M059J (cell line): ENCODE results near the gene CCDC88C. TPM values are rescaled to one million over a fixed set of nuclear protein-coding genes. Genes with fewer than 3 reads are reported as not detected.

ENCODE experiments used
- DNase-seq: peaks from one replicate; pipeline ENCODE4 v3.0.0-alpha.2; 2012; ENCODE audit warnings: low read depth
- total RNA-seq: library from RNA; depleted of rRNA; stranded (reverse); fragments of >200 nt; shearing (Covaris generic); gene quantifications from 2 replicates; pipeline ENCODE4 v1.2.3, GENCODE V29; 2014

The CCDC88C gene
- total RNA-seq, 1 experiment from 2014 or later = 1.6 TPM

DNA sequence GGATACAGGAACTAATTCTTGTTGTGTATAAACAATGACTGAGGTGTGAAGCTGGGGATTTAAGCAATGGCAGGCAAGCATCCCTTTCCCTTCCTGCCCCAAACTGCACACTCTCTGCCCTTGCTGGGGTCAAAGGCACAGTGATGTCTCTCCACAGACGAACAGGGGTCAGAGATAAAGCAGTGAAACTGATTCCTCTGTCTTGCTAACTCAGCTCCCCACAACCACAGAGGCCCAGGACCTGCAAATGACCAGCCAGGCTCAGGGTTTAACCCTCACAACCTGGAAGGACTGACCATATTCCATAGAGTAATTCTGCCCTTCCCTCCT is 67.2 kb downstream of the CCDC88C start:
- DNase-seq = no peak

GRCh38 chr14:91349481-91350074 is 68.0 kb downstream of the CCDC88C start:
- no peak for DNase-seq

- no peak for DNase-seq
These were observed 68.7 kb downstream of the CCDC88C start for GRCh38 chr14:91348845-91349465.

DNA sequence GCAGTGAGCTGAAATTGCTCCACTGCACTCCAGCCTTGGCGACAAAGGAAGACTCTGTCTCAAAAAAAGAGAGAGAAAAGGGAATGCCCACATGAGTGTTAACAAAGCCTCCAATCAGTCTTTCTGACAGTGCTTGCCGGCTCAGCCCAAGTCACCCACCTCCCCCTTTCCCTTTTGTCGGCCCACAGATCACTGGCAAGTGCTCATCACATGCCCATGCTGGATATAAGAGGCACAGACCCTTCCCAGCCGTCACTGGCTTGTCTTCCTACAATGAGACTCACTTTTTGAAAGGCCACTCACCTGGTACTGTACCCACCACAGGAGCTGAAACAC is 70.8 kb downstream of the CCDC88C start:
- no peak for DNase-seq

DNA sequence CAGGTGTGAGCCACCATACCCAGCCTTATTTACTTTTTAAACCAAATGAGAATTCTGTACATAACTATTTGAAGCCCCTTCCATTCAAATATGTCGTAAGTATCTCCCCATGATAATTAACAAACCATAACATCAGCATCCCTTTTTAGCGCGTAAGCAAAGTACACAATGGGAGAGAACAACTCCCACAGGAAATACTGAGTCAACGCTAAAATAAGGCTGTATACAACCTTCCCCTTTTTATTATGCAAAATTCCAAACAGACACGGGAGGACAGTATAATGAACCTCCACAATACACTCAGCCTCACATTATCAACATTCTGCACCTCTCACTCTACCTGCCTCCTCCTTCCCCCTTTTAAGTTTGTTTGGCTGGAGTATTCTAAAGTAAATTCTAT is 73.5 kb downstream of the CCDC88C start:
- no peak for DNase-seq

DNA sequence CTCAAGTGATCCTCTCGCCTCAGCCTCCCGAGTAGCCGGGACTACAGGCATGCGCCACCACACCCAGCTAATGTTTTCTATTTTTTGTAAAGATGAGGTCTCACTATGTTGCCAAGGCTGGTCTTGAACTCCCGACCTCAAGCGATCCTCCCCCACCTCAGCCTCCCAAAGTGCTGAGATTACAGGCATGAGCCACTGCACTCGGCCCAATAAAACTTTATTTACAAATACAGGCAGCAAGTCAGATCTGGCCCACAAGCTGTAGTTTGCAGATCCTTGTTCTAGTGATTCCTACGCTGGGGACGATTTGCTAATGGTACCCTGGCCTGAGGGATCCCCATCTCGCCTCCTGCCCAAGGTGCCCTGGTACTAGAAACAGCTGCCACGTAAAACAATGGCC is 74.6 kb downstream of the CCDC88C start:
- no peak for DNase-seq

GRCh38 chr14:91342206-91342760 is 75.3 kb downstream of the CCDC88C start:
- no peak for DNase-seq

- DNase-seq = no peak
These were observed 75.9 kb downstream of the CCDC88C start for GRCh38 chr14:91341751-91342154.

DNA sequence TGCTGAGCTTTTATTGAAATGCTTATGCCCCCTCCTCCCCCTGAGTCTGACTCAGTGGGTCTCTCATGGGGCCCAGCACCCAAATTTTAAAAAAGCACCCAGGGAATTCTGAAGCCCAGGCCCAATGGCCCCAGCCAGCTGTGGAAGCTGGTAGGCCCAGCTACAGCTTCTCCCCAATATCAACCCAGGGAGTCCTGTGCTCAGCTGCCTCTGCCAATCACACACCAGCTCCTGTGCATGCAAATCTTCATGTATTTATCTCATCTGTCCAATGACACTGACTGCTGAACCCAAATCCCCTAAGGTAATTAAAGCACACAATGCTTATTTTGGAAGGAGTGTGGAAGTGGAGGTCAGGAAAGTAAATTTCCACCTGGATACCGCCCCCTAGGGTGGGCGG is 76.3 kb downstream of the CCDC88C start:
- DNase-seq = no peak

DNA sequence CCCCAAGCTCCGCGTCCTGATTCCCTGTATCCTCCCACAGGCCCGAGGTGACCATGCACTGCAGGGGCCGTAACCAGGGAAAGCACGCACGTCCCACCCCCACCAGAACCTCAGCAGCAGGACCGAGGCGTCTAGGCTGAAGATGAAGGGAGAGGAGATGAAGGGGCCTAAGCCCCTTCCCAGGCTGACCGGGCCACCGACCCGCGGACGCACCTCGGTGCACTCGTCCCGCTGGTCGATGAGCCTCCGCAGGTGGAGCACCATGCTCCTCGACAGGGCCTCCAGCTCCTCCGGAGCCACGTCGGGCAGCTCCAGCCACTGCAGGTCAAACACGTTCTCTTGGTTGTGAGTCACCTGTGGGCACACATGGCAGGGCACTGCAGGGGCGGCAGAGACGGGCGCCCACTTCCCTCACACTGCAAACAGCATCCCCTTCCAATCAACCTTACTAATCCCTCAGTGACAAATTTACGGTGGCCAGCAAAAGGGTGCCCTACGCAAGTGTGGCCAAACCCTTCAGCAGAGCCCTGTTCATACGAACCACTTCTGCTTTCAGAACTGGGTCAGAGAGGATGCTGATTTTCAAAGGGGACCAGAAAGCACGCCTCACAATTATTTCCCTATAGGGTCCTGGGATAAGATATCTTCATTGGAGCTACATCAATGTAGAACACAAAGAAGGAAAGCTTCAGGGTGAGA is 77.8 kb downstream of the CCDC88C start:
- DNase-seq = no peak

DNA sequence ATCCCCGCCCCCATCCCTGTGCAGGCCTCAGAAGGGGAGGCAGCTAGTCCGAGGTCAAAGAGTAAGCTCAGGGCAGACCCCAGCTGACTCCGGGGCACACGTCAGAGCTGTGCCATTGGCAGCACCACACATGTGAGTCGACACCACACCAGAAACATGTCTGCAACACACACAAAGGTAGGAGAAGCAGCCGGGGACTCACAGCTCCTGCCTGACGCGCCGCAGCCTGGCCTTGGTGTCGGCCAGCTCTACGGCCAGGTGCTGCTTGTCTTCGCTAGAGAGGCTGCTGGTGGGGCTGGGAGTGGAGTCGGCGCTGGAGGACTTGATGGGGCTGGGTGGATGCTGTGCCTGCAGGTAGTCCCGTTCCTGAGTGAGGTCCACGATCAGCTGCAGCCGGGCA is 78.5 kb downstream of the CCDC88C start:
- no peak for DNase-seq

DNA sequence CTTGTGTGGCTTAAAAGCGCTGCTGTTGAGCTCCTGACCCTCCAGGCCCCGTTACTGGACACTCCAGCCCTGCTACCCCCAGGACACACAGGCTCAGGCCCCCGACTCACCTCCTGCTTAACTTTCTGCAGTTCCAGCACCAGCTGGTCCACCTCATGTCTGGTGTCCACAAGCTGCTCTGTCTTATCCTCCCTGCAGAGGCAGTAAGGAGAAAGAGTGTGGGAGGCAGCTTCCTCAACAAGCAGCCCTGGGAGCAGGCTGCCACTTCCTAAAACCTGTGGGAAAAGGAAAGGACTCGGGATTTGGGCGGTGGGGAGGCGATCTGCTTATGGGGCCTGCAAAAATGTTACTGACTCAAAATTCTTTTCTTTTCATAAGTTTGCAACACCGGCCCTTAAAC is 79.2 kb downstream of the CCDC88C start:
- no peak for DNase-seq

DNA sequence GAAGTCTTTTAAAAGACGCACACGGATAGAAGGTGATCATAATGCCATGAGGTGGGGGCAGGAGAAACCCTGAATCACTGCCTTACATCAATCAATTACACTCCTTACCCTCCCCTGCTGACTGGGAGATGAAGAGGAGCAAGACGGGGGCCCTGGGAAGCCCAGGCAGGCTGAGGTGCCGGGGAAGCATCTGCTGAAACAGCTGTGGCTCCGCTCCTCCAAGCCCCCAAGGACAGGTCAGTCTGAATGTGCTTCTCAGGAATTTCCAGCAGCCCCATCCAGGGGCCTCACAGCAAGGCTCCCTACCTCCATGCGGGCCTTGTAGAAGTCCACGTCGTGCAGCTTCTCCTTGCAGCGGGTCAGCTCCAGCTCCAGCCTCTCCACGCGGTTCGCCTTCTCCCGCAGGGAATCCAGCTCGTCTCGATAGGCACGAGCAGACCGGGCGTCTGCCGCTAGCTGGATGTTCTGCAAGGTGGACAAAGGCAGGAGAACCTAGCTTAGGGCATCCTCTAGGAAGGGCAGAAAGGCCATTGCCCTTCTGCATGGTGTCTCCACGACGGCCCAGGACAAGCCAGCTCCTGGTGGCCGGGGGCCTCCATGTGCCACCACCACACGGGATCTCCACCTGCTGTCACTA is 79.8 kb downstream of the CCDC88C start:
- no peak for DNase-seq

DNA sequence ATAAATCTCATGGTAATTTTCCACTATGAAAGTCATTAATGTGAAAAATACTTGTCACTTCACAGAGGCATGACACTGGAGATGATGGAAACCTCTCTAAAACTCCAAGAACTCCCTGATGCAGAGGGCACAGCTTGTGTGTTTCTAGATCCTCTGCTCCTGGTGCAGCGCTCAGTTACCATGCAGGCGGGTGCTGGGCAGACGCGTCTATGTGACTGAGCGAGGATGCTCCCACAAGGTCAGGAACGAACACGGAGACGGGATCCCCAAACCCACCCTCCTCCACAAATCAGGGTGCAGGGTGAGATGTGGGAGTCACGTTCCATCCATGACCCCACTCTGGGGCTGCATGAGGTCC is 81.5 kb downstream of the CCDC88C start:
- no peak for DNase-seq

GRCh38 chr14:91335191-91336092 is 82.2 kb downstream of the CCDC88C start:
- no peak for DNase-seq

DNA sequence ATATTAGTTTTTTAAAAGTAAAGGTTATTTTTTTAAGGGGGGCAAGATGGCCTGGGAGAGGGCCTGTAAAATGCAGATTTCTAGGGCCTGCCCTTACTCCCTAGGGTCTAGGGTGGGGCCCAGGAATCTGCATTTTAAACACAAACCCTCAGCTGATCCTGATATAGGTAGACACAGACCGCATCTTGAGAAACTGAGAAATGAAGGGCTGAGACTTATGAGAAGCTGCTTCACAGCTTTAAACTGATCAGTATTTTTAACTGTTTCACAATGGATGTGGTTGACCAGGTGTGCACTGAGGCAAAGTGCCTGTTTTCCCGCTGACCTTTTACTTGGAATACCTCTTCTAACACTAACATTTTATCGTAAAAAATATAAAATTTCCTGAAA is 84.0 kb downstream of the CCDC88C start:
- no peak for DNase-seq

- DNase-seq = no peak
These were observed 84.5 kb downstream of the CCDC88C start for GRCh38 chr14:91332986-91333649.

- no peak for DNase-seq
These were observed 85.2 kb downstream of the CCDC88C start for GRCh38 chr14:91332171-91332985.

- no peak for DNase-seq
These were observed 85.9 kb downstream of the CCDC88C start for GRCh38 chr14:91331721-91332120.

DNA sequence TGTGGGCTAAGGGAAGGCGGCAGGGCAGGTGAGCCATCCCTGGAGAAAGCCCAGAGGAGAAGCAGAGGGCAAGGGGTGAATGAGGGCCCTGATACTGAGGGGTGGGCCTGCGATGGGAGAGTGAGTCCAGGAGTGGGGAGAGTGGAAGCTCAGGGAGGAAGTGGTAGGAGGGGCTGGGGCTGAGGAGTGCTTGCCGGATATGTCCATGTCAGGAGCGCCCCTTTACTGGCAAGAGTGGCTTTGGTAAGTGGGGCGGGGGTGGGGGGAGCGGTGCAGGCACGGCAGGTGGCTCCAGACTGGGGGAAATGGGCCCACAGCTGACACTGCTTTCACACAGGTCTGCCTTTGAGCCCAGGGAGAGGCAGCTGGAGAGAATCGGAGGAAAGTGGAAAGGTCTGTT is 86.8 kb downstream of the CCDC88C start:
- DNase-seq = no peak
